Mucosa of gallbladder (tissue), 1 donor: ENCODE measurements around the gene EML6. TPM values are rescaled to one million over a fixed set of nuclear protein-coding genes. Genes with fewer than 3 reads are reported as not detected.
A peak's percentile ranks its signal among the peaks of the same experiment; 100 is the strongest.

Experiments used
- DNase-seq: peaks from one replicate; pipeline ENCODE4 v3.0.0-alpha.2; 2020; ENCODE audit warnings: low spot score
- total RNA-seq: library from RNA; stranded (reverse); gene quantifications from one replicate; pipeline ENCODE4 v1.2.1, GENCODE V29; 2021
- donor health status: DM: no; HTN: no; CAD: no.

The EML6 gene
- total RNA-seq, 1 donor from 2014 or later: 2.1 TPM

GRCh38 chr2:54879032-54879431 is 155.6 kb downstream of the EML6 start:
- DNase-seq: no peak

- DNase-seq: peak; percentile 48
These were observed 156.3 kb downstream of the EML6 start for GRCh38 chr2:54879598-54880332.

GRCh38 chr2:54880428-54880827 is 157.0 kb downstream of the EML6 start:
- DNase-seq: no peak

GRCh38 chr2:54881759-54882158 is 158.3 kb downstream of the EML6 start:
- no peak for DNase-seq

GRCh38 chr2:54885891-54886290 is 162.4 kb downstream of the EML6 start:
- no peak for DNase-seq

- DNase-seq: no peak
These were observed 164.5 kb downstream of the EML6 start for GRCh38 chr2:54887850-54888545.

- no peak for DNase-seq
These were observed 165.6 kb downstream of the EML6 start for GRCh38 chr2:54889053-54889452.

- DNase-seq: peak; percentile 42
These were observed 168.4 kb downstream of the EML6 start for GRCh38 chr2:54891909-54892308.

- peak; percentile 40 for DNase-seq
These were observed 171.0 kb downstream of the EML6 start for GRCh38 chr2:54894467-54894866.

GRCh38 chr2:54895730-54896129 is 172.3 kb downstream of the EML6 start:
- DNase-seq: no peak

- DNase-seq: no peak
These were observed 174.2 kb downstream of the EML6 start for GRCh38 chr2:54897420-54898310.

- DNase-seq: no peak
These were observed 175.2 kb downstream of the EML6 start for GRCh38 chr2:54898456-54899226.

- peak; percentile 31 for DNase-seq
These were observed 176.2 kb downstream of the EML6 start for GRCh38 chr2:54899576-54900200.

- DNase-seq: peak; percentile 40
These were observed 177.9 kb downstream of the EML6 start for GRCh38 chr2:54901224-54901986.

- no peak for DNase-seq
These were observed 179.3 kb downstream of the EML6 start for GRCh38 chr2:54902763-54903162.

- no peak for DNase-seq
These were observed 180.5 kb downstream of the EML6 start for GRCh38 chr2:54903736-54904554.

GRCh38 chr2:54904836-54905235 is 181.4 kb downstream of the EML6 start:
- DNase-seq: peak; percentile 36

GRCh38 chr2:54906716-54907115 is 183.3 kb downstream of the EML6 start:
- DNase-seq: no peak

- no peak for DNase-seq
These were observed 184.2 kb downstream of the EML6 start for GRCh38 chr2:54907663-54908062.
